ENCODE measurements around the gene MYOM1.

MYOM1 gene

GRCh38 chr18:3263132-3263700 is 43.4 kb upstream of the MYOM1 start:
- peak overlapping the region; percentile 73 for H3K4me3 ChIP-seq (ENCODE audit: low read depth, low read length)
- DNase-seq (ENCODE audit: low read depth): no peak
- no peak for TF ChIP-seq CTCF (IDR thresholded peaks at IDR 0.05; ENCODE audit: low read depth, low read length, missing control alignments)
- in situ Hi-C loops (cut with HindIII; ENCODE audit: low sequenced_read_pairs): no loop called here

- peak overlapping the region; percentile 73 for H3K4me3 ChIP-seq (ENCODE audit: low read depth, low read length)
- TF ChIP-seq CTCF (IDR thresholded peaks at IDR 0.05; ENCODE audit: low read depth, low read length, missing control alignments): no peak
- in situ Hi-C loops (cut with HindIII; ENCODE audit: low sequenced_read_pairs): no loop called here
- DNase-seq (ENCODE audit: low read depth): no peak
These were observed 42.7 kb upstream of the MYOM1 start for GRCh38 chr18:3262234-3263131.

GRCh38 chr18:3261373-3262233 is 41.8 kb upstream of the MYOM1 start, which contains the start of gene MYL12B:
Gene MYL12B (plus strand): TSS chr18:3262133. CDS start chr18:3272899, 10,766 bp downstream.
- in situ Hi-C loops (cut with HindIII; ENCODE audit: low sequenced_read_pairs): no loop called here
- TF ChIP-seq CTCF (IDR thresholded peaks at IDR 0.05; ENCODE audit: low read depth, low read length, missing control alignments): peak; percentile 6
- DNase-seq (ENCODE audit: low read depth): no peak
- H3K4me3 ChIP-seq (ENCODE audit: low read depth, low read length): peak within 1 kb of the TSS; percentile 73

GRCh38 chr18:3260995-3261372 is 41.2 kb upstream of the MYOM1 start:
- in situ Hi-C loops (cut with HindIII; ENCODE audit: low sequenced_read_pairs): no loop called here
- peak overlapping the region; percentile 73 for H3K4me3 ChIP-seq (ENCODE audit: low read depth, low read length)
- no peak for DNase-seq (ENCODE audit: low read depth)
- TF ChIP-seq CTCF (IDR thresholded peaks at IDR 0.05; ENCODE audit: low read depth, low read length, missing control alignments): no peak

- no peak for TF ChIP-seq CTCF (IDR thresholded peaks at IDR 0.05; ENCODE audit: low read depth, low read length, missing control alignments)
- DNase-seq (ENCODE audit: low read depth): no peak
- H3K4me3 ChIP-seq (ENCODE audit: low read depth, low read length): no peak overlapping the region
- in situ Hi-C loops (cut with HindIII; ENCODE audit: low sequenced_read_pairs): loop anchor here (10.0 kb wide), 1 partner anchor 523 kb away; no protein-coding TSS in a partner anchor
These were observed 37.9 kb upstream of the MYOM1 start for GRCh38 chr18:3257627-3258120.
